ENCODE results near the gene PTPRE.

The PTPRE gene

GRCh38 chr10:127871631-127872010 is 35.3 kb upstream of the PTPRE start:
- Histone ChIP-seq H3K4me2 (ENCODE audit: low read depth, low read length, poor library complexity, severe bottlenecking) (no peak overlapping the region), H3K36me3 (ENCODE audit: insufficient read depth, low read length) (no peaks in the 10 kb centered on the region), H3K9me2 (replicated peaks; ENCODE audit: low read depth, low read length) (no peaks in the 10 kb centered on the region), H3K9ac (ENCODE audit: low read depth, low read length, poor library complexity, severe bottlenecking) (no peak overlapping the region), H2AFZ (ENCODE audit: low read length) (no peak overlapping the region), H3K27me3 (ENCODE audit: insufficient read depth, low read length, poor library complexity, severe bottlenecking) (no peaks in the 10 kb centered on the region), H3F3A (ENCODE audit: low read depth) (no peaks in the 10 kb centered on the region), H3K79me2 (ENCODE audit: insufficient read depth, low read length) (no peaks in the 10 kb centered on the region), H3K9me3 (ENCODE audit: insufficient read depth, low read depth, low read length) (peaks cover 2% of the 10 kb centered on the region; the same call in 1 of the 2 replicates), H4K20me1 (ENCODE audit: insufficient read depth, low read length, poor library complexity, severe bottlenecking) (no peaks in the 10 kb centered on the region), H3K4me1 (ENCODE audit: insufficient read depth, low read length, poor library complexity, severe bottlenecking) (no peaks in the 10 kb centered on the region), H3K4me3 (ENCODE audit: low read length, poor library complexity, severe bottlenecking) (no peak overlapping the region)
- TF ChIP-seq EZH2phosphoT487 (IDR thresholded peaks at IDR 0.05; ENCODE audit: borderline replicate concordance): no peak
- TF ChIP-seq CTCF (conservative IDR thresholded peaks at IDR 0.05; ENCODE audit: low read length): no peak

GRCh38 chr10:127872011-127872761 is 34.7 kb upstream of the PTPRE start:
- no peak overlapping the region for H2AFZ ChIP-seq (ENCODE audit: low read length)
- H3K4me3 ChIP-seq (ENCODE audit: low read length, poor library complexity, severe bottlenecking): no peak overlapping the region

GRCh38 chr10:127872871-127873600 is 33.9 kb upstream of the PTPRE start:
- Histone ChIP-seq H3K9ac (ENCODE audit: low read depth, low read length, poor library complexity, severe bottlenecking) (no peak overlapping the region), H3K4me1 (ENCODE audit: insufficient read depth, low read length, poor library complexity, severe bottlenecking) (no peaks in the 10 kb centered on the region), H3K36me3 (ENCODE audit: insufficient read depth, low read length) (no peaks in the 10 kb centered on the region), H3K9me2 (replicated peaks; ENCODE audit: low read depth, low read length) (no peaks in the 10 kb centered on the region), H3K4me2 (ENCODE audit: low read depth, low read length, poor library complexity, severe bottlenecking) (no peak overlapping the region), H3F3A (ENCODE audit: low read depth) (no peaks in the 10 kb centered on the region), H3K4me3 (ENCODE audit: low read length, poor library complexity, severe bottlenecking) (no peak overlapping the region), H3K79me2 (ENCODE audit: insufficient read depth, low read length) (no peaks in the 10 kb centered on the region), H4K20me1 (ENCODE audit: insufficient read depth, low read length, poor library complexity, severe bottlenecking) (no peaks in the 10 kb centered on the region), H3K27me3 (ENCODE audit: insufficient read depth, low read length, poor library complexity, severe bottlenecking) (no peaks in the 10 kb centered on the region), H3K9me3 (ENCODE audit: insufficient read depth, low read depth, low read length) (peaks cover 2% of the 10 kb centered on the region; the same call in 1 of the 2 replicates), H2AFZ (ENCODE audit: low read length) (no peak overlapping the region)
- TF ChIP-seq EZH2phosphoT487 (IDR thresholded peaks at IDR 0.05; ENCODE audit: borderline replicate concordance) (no peak), CTCF (conservative IDR thresholded peaks at IDR 0.05; ENCODE audit: low read length) (no peak)

More at GRCh38 chr10:127872011-127872761, 34.7 kb upstream of the PTPRE start:
- no peaks in the 10 kb centered on the region for H3K4me1 ChIP-seq (ENCODE audit: insufficient read depth, low read length, poor library complexity, severe bottlenecking)
- no peaks in the 10 kb centered on the region for H3K27me3 ChIP-seq (ENCODE audit: insufficient read depth, low read length, poor library complexity, severe bottlenecking)
- no peaks in the 10 kb centered on the region for H3K36me3 ChIP-seq (ENCODE audit: insufficient read depth, low read length)
- no peaks in the 10 kb centered on the region for H3K79me2 ChIP-seq (ENCODE audit: insufficient read depth, low read length)
- TF ChIP-seq CTCF (conservative IDR thresholded peaks at IDR 0.05; ENCODE audit: low read length) (no peak), EZH2phosphoT487 (IDR thresholded peaks at IDR 0.05; ENCODE audit: borderline replicate concordance) (no peak)
- peaks cover 2% of the 10 kb centered on the region; the same call in 1 of the 2 replicates for H3K9me3 ChIP-seq (ENCODE audit: insufficient read depth, low read depth, low read length)
- no peak overlapping the region for H3K4me2 ChIP-seq (ENCODE audit: low read depth, low read length, poor library complexity, severe bottlenecking)
- no peaks in the 10 kb centered on the region for H3F3A ChIP-seq (ENCODE audit: low read depth)
- no peaks in the 10 kb centered on the region for H3K9me2 ChIP-seq (replicated peaks; ENCODE audit: low read depth, low read length)
- no peak overlapping the region for H3K9ac ChIP-seq (ENCODE audit: low read depth, low read length, poor library complexity, severe bottlenecking)
- H4K20me1 ChIP-seq (ENCODE audit: insufficient read depth, low read length, poor library complexity, severe bottlenecking): no peaks in the 10 kb centered on the region

Measured in Loucy (cell line).